Ishikawa (cell line): ENCODE results near the gene EDC4.

ENCODE experiments used
- TAF1 ChIP-seq: IDR thresholded peaks from 2 replicates; pipeline ENCODE4 v1.6.1; 2012; ENCODE audit warnings: low read depth, mild to moderate bottlenecking
- TEAD4 ChIP-seq: IDR thresholded peaks from 2 replicates; pipeline ENCODE4 v1.6.1; 2012
- ZBTB7A ChIP-seq: IDR thresholded peaks from 2 replicates; pipeline ENCODE4 v1.6.1; 2012; ENCODE audit warnings: low read depth

- no peak for TF ChIP-seq ZBTB7A
- TF ChIP-seq TAF1: no peak; the same call in 1 of the 2 replicates
- TF ChIP-seq TEAD4: no peak
Measured at GRCh38 chr16:67842509-67843342, 30.1 kb upstream of the EDC4 start.
